Esophagus (tissue), 2 donors: ENCODE results near the gene NOSTRIN. TPM values are rescaled to one million over a fixed set of nuclear protein-coding genes. Genes with fewer than 3 reads are reported as not detected.
A peak's percentile ranks its signal among the peaks of the same experiment; 100 is the strongest.
"Not testable (repeated sequence)": the region's sequence is repeated elsewhere in the genome, so short reads cannot be mapped to it uniquely, and the experiment has no call there.

ENCODE experiments used
- H3K27ac ChIP-seq, 2 donors: one replicate each; pipeline ENCODE4 v1.5.1; 2013; ENCODE audit warnings: low read depth in 2 of 2, mild to moderate bottlenecking in 2 of 2, inconsistent platforms in 1 of 2, low read length in 1 of 2, moderate library complexity in 1 of 2
- H3K27me3 ChIP-seq, 2 donors: one replicate each; pipeline ENCODE4 v1.6.1; 2013; ENCODE audit warnings: low read length in 2 of 2, control low read depth in 1 of 2, mild to moderate bottlenecking in 1 of 2; ENCODE audit not compliant: insufficient read depth in 2 of 2, control insufficient read depth in 1 of 2
- H3K36me3 ChIP-seq, 2 donors: one replicate each; pipeline ENCODE4 v1.6.1; 2013; ENCODE audit warnings: low read length in 1 of 2; ENCODE audit not compliant: control insufficient read depth in 2 of 2, insufficient read depth in 2 of 2
- H3K4me1 ChIP-seq, 2 donors: one replicate each; pipeline ENCODE4 v1.6.1; 2013; ENCODE audit warnings: low read length in 1 of 2; ENCODE audit not compliant: control insufficient read depth in 2 of 2, insufficient read depth in 2 of 2
- H3K4me3 ChIP-seq, 2 donors: one replicate each; pipeline ENCODE4 v1.5.1; 2013; ENCODE audit warnings: low read length in 2 of 2, mild to moderate bottlenecking in 2 of 2, low read depth in 1 of 2, moderate library complexity in 1 of 2
- H3K9me3 ChIP-seq, 2 donors: one replicate each; pipeline ENCODE4 v1.6.1; 2013; ENCODE audit warnings: mild to moderate bottlenecking in 2 of 2, low read depth in 1 of 2, low read length in 1 of 2, moderate library complexity in 1 of 2; ENCODE audit not compliant: control insufficient read depth in 2 of 2, insufficient read depth in 1 of 2
- WGBS, 2 donors: extraction: QIAGEN DNeasy Blood & Tissue Kit; methylation state at CpG; one replicate each; pipeline ENCODE4 v1.1.7; 2013; 5-methylcytosine and 5-hydroxymethylcytosine counted together
- polyA plus RNA-seq, 2 donors: library from polyadenylated mRNA; stranded (reverse); fragments of 200-250 nt; gene quantifications; one replicate each; pipeline ENCODE4 v1.2.3, GENCODE V29; 2013
- donor health status: healthy with polysubstance abuse.
- donor health status: Bipolar disorder and iron deficiency.

The NOSTRIN gene
- polyA plus RNA-seq, 2 donors = 3.4 to 6.3 TPM

- Histone ChIP-seq H3K9me3 (no peaks in the 10 kb centered on the region), H3K4me3 (no peak overlapping the region), H3K27me3 (no peaks in the 10 kb centered on the region), H3K27ac (no peak overlapping the region), H3K4me1 (no peaks in the 10 kb centered on the region), H3K36me3 (no peaks in the 10 kb centered on the region)
- WGBS, 2 donors = 83 to 91% methylated on average over 1 of the region's 1 CpG
These were observed 14.6 kb upstream of the NOSTRIN start for GRCh38 chr2:168787782-168788376.

- H3K9me3 ChIP-seq = no peaks in the 10 kb centered on the region
- H3K4me3 ChIP-seq = no peak overlapping the region
- no peaks in the 10 kb centered on the region for H3K4me1 ChIP-seq
- H3K27ac ChIP-seq = no peak overlapping the region
- H3K27me3 ChIP-seq = no peaks in the 10 kb centered on the region
- H3K36me3 ChIP-seq = no peaks in the 10 kb centered on the region
- WGBS, 2 donors = 62 to 66% methylated on average over 7 of the region's 7 CpGs
These were observed 12.7 kb upstream of the NOSTRIN start for GRCh38 chr2:168789776-168790175.

DNA sequence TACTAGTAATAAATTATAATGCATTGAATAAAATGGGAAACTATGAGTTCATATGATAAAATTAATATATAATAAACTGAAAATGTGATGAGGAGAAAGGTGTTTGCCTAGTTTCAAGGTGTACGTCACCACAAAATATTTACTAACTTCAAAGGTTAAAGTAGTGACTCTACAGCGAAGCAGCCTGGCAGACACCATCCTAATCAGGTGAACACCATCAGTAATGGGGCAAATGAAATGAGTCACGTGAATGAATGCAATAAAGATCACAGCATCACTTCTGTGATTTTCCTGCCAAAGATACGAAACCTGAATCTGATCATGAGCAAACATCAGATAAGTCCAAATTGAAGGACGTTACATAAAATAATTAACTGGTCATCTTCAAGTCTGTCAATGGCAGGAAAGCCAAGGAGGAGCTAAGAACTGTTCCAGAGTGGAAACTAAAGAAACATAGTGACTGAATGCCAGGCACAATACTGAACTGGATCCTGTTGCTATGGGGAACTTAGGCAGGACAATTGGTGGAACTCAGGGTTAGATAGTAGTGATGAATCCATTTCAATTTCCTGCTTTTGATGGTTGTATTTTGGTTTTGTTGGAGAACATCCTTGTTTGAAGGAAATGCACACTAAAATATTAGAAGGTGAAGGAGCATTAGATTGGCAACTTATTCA lies 12.1 kb upstream of the NOSTRIN start:
- Histone ChIP-seq H3K4me3 (no peak overlapping the region), H3K27ac (no peak overlapping the region), H3K4me1 (no peaks in the 10 kb centered on the region), H3K36me3 (no peaks in the 10 kb centered on the region), H3K27me3 (no peaks in the 10 kb centered on the region), H3K9me3 (no peaks in the 10 kb centered on the region)
- 76 to 86% methylated on average over 5 of the region's 5 CpGs for WGBS, 2 donors

DNA sequence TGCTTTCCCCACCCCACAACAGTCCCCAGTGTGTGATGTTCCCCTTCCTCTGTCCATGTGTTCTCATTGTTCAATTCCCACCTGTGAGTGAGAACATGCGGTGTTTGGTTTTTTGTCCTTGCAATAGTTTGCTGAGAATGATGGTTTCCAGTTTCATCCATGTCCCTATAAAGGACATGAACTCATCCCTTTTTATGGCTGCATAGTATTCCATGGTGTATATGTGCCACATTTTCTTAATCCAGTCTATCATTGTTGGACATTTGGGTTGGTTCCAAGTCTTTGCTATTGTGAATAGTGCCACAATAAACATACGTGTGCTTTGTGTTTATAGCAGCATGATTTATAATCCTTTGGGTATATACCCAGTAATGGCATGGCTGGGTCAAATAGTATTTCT lies 11.3 kb upstream of the NOSTRIN start:
- not testable (repeated sequence) for H3K9me3 ChIP-seq, H3K27ac ChIP-seq, H3K27me3 ChIP-seq, H3K36me3 ChIP-seq, H3K4me3 ChIP-seq, H3K4me1 ChIP-seq
- 69 to 78% methylated on average over 1 to 2 of the region's 2 CpGs for WGBS, 2 donors

GRCh38 chr2:168793596-168793995 lies 8.8 kb upstream of the NOSTRIN start:
- Histone ChIP-seq H3K27me3 (no peaks in the 10 kb centered on the region), H3K27ac (no peak overlapping the region), H3K36me3 (no peaks in the 10 kb centered on the region), H3K9me3 (peaks cover 0 to 3% of the 10 kb centered on the region in 2 donors), H3K4me3 (no peak overlapping the region), H3K4me1 (no peaks in the 10 kb centered on the region)
- WGBS, 2 donors = 28 to 55% methylated on average over 2 of the region's 2 CpGs

- H3K27ac ChIP-seq = no peak overlapping the region
- H3K4me3 ChIP-seq = no peak overlapping the region
- 51 to 61% methylated on average over 1 of the region's 1 CpG for WGBS, 2 donors
- H3K36me3 ChIP-seq = no peaks in the 10 kb centered on the region
- H3K9me3 ChIP-seq = peaks cover 0 to 3% of the 10 kb centered on the region in 2 donors
- H3K27me3 ChIP-seq = no peaks in the 10 kb centered on the region
- no peaks in the 10 kb centered on the region for H3K4me1 ChIP-seq
These were observed 7.5 kb upstream of the NOSTRIN start for GRCh38 chr2:168794968-168795367.

- H3K27ac ChIP-seq = peak overlapping the region in 1 of 2 donors; percentile 42
- no peak overlapping the region for H3K4me3 ChIP-seq
- peaks cover 0 to 3% of the 10 kb centered on the region in 2 donors for H3K9me3 ChIP-seq
- WGBS, 2 donors = 73 to 76% methylated on average over 9 of the region's 9 CpGs
- no peaks in the 10 kb centered on the region for H3K36me3 ChIP-seq
- no peaks in the 10 kb centered on the region for H3K27me3 ChIP-seq
- no peaks in the 10 kb centered on the region for H3K4me1 ChIP-seq
These were observed 6.3 kb upstream of the NOSTRIN start for GRCh38 chr2:168796090-168796577.

GRCh38 chr2:168796583-168797285 lies 5.7 kb upstream of the NOSTRIN start:
- Histone ChIP-seq H3K36me3 (no peaks in the 10 kb centered on the region), H3K9me3 (peaks cover 0 to 3% of the 10 kb centered on the region in 2 donors), H3K4me3 (no peak overlapping the region), H3K27ac (peak overlapping the region in 1 of 2 donors; percentile 42), H3K27me3 (no peaks in the 10 kb centered on the region), H3K4me1 (no peaks in the 10 kb centered on the region)
- 79% methylated on average over 8 of the region's 8 CpGs for WGBS, 2 donors

DNA sequence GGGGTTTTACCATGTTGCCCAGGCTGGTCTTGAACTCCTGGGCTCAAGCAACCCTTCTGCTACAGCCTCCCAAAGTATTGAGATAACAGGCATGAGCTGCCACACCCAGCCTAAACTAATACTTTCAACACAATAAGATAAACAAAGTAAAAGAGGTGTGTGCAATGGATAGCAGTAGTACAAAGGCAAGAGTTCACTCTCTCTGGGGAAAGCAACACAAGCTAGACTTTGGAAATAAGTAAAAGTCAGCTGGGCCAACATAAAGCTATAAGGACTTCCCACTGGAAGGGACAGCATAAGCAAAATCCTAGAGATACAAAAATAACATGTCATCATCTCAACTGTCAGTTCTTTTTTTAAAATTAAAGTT lies 5.2 kb upstream of the NOSTRIN start:
- no peak overlapping the region for H3K27ac ChIP-seq
- H3K4me1 ChIP-seq = no peaks in the 10 kb centered on the region
- no peaks in the 10 kb centered on the region for H3K27me3 ChIP-seq
- peaks cover 0 to 3% of the 10 kb centered on the region in 2 donors for H3K9me3 ChIP-seq
- no peak overlapping the region for H3K4me3 ChIP-seq
- H3K36me3 ChIP-seq = no peaks in the 10 kb centered on the region
